Activated CD8-positive, alpha-beta memory T cell treated with anti-CD3 and anti-CD28 coated beads, Interleukin-2, amount 50 U/mL, for 1 hour (primary cell): ENCODE data around the gene DEFB132.

Experiments used
- DNase-seq: peaks from one replicate; pipeline ENCODE4 v3.0.0-alpha.2; 2020; ENCODE audit errors: extremely low read depth

Gene DEFB132

GRCh38 chr20:263701-264100 is 6.2 kb downstream of the DEFB132 start:
- no peak for DNase-seq

GRCh38 chr20:266596-267562 is 9.4 kb downstream of the DEFB132 start:
- DNase-seq = peak; percentile 66

DNA sequence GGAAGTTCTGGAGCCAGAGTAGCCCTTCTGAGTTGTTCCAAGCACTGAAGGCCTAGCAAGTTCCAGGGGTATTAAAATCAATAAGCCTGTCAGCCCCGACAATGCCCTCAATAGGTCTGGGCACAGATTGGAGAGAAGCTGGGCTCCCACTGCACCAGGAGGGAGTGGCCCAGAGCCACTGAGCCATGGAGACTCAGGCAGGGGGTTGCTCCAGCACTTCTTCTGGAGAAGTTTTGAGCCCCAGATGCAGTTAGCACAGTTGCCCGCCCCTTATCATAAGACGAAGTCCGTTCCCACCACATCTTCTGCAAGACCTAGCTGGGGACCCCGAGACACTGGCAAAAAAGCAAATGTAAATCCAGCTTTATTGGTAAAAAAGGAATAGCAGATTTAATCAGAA is 13.0 kb downstream of the DEFB132 start:
- DNase-seq = no peak

DNA sequence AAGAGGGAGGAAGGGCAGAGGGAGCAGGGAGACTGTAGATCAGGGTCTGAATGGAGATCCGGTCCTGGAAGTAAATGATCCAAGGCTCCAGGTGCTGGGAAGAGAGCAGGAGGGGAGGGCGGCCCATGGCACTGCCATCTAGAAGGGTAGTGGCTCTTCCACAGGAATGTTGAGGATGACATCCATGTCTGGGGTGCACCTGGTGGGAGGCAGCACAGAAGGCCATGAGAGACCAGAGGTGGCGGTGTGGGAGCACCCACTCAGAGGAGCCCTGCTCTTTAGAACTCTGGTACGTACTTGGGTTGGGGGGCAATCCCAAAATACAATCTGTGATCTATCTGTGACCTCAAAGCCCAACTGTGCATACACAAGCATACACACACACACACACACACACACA is 13.5 kb downstream of the DEFB132 start:
- no peak for DNase-seq

- no peak for DNase-seq
Measured at GRCh38 chr20:271528-271927, 14.0 kb downstream of the DEFB132 start.

GRCh38 chr20:272718-273117 is 15.2 kb downstream of the DEFB132 start:
- DNase-seq = no peak

GRCh38 chr20:273884-274283 is 16.4 kb downstream of the DEFB132 start:
- no peak for DNase-seq

GRCh38 chr20:275791-276190 is 18.3 kb downstream of the DEFB132 start:
- DNase-seq = no peak

- no peak for DNase-seq
Measured at GRCh38 chr20:276620-277495, 19.3 kb downstream of the DEFB132 start.

- no peak for DNase-seq
Measured at GRCh38 chr20:277496-277781, 19.9 kb downstream of the DEFB132 start.

- DNase-seq = no peak
Measured at GRCh38 chr20:278181-278580, 20.7 kb downstream of the DEFB132 start.

DNA sequence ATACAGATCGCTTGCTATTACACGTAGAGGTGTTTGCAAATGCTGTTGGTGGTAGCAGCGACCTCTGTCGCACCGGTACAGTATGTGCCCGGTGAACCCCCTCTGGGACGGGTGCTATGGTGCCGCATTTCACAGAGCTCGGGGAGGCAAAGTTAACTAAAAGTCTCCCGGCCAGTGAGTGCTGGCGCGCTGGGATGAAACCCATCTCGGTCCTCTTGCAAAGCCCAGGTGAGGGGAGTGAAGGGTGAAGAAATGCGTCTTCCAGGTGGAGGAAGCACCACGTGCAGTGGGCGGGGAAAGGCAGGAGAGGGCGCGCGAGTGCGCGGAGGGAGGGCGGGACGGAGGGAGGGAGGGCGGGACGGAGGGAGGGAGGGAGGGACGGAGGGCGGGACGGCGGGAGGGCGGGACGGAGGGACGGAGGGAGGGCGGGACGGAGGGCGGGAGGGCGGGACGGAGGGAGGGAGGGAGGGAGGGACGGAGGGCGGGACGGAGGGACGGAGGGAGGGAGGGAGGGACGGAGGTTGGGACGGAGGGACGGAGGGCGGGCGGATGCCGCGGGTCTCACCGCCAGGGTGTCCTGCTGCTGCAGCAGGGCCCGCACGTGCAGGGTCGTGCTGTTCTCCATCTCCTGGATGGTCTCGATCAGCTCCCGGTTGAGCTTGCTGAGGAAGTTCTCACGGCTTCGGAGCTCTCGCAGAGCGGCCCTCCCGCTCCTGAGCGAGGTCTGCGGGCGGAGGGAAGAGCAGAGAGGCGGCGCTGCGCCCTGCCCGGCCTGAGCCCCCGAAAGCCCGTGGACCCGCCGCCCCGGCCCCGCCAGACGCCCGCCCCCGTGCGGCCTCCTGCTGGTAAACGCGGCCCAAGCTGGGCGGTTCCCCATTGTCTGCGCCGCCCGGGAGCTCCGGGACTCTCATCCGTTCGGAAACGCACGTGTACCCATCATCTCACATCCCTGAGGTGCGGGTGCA is 21.4 kb downstream of the DEFB132 start:
- no peak for DNase-seq

GRCh38 chr20:284172-284571 is 26.6 kb downstream of the DEFB132 start:
- no peak for DNase-seq

- DNase-seq = no peak
Measured at GRCh38 chr20:286508-286907, 29.0 kb downstream of the DEFB132 start.

DNA sequence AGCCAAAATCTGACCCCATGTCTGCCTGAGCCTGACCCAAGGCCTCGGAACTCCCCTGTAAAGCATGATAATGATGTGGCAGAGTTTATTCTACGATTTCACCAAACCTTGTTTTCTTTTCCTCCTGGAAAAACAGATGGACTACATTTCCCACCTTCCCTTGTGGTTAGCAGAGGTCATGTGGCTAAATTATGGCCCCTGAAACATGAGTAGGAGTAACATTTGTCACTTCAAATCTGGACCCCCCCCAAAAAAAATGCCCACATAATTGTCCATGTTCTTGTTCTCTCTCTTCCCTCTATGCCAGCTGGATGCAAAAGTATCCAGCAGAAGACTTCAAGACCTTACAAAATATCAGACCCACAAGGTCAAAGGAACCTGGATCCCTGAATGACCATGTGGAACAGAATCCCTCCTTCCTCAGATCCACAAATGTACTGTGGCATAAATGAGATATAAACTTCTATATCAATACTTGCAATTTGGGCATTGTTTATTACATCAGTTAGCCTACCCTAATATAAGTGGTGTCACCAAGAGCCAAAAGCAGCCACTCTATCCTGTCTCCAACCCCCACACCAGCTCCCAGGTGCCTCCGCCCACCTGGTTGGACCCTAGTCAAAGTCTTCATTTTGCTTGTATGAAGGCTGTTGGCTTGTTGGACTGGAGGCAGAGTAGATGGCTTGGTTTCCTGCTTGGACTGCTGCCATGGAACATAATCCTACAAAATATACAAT is 31.6 kb downstream of the DEFB132 start:
- no peak for DNase-seq

GRCh38 chr20:289693-290083 is 32.2 kb downstream of the DEFB132 start:
- no peak for DNase-seq

DNA sequence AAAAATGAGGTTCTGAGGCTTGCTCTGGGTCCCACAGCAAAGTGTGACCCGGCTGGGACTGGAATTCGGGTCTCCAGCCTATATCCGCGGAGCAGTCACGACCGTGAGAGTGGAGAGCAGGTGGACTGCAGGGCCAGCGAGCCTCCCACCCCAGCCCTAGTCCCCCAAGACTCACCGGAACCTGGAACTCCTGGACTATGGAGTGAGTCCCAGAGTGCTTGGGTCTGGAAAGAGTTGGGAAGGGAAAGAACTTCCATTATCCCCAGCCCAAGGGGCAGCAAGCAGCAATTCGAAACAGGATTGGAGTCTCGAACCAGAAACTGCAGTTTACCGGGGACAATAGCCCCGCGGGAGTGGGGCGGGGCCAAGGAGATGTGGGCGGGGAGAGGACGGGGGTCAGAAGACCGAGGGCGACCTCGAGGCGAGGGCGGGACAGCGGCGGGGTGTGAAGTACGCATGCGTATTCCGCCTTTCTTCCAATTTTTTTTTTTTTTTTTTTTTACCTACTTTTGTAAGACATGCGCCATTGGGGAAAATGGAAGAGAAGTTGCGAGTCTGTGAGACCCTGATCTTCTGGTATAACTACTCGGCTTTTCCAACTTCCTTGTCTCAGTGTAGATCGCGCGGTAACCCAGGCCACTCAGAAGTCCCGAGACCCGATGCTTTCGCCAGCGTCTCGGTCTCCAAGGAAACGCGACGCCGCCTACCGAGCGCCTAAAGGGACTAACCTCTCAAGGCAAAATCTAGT is 32.7 kb downstream of the DEFB132 start, which contains the start of gene C20orf96:
TSS of gene C20orf96 (minus strand) at position 667 of the 748 bp plus-strand sequence. CDS start at position 527, 140 bp downstream.
- peak; percentile 60 for DNase-seq

DNA sequence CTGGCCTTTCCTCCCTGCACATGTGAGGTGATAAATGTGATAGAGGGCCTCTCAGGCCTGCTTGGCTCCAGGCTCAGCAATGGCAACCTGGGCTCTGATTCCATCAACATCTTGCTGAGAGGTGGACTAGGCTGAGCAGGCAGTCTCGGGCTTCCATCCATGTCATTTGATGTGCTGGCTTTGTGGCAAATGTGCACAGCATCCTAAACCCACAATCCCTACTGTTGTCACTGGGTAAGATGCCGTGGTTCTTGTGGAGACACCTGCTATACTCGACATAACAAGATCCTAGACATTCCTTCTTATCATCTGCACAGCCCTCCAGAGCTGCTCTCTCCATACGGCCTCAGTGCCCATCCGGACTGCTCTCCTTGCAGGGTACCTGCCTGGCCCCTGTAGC is 37.1 kb downstream of the DEFB132 start:
- DNase-seq = no peak

GRCh38 chr20:295804-296203 is 38.3 kb downstream of the DEFB132 start:
- DNase-seq = no peak
